ENCODE data around the gene PHKA2.
A peak's percentile ranks its signal among the peaks of the same experiment; 100 is the strongest.

PHKA2 gene

DNA sequence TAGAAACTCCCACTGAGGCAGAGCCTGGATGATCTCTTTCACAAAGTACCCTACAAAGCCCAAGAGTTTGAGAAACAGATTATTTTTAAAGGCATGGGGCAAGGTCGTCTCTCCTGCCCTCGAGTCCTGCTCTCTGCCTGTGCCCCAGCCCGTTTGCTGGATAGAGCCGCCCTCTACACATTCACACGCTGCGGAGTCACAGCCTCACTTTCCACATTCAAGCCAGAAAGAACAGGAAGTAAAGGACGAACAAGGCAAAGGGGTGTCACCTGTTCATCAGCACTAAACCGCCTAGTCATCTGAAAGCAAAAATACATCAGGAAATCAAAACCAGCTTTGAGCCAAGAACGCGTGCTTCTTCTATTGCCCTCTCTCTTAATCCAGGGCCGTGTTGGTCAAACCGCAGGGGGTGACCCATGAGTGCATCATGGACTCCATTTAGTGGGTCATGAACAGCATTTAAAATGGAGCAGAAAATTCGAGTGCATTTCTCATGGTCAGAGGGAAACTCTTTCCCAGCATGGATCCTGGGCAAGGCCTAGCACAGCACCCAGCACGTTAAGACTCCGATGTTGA is 83.4 kb downstream of the PHKA2 start:
- TF ChIP-seq EZH2phosphoT487 (IDR thresholded peaks at IDR 0.05; ENCODE audit: borderline replicate concordance), result no peak
- TF ChIP-seq, protein P1, sequence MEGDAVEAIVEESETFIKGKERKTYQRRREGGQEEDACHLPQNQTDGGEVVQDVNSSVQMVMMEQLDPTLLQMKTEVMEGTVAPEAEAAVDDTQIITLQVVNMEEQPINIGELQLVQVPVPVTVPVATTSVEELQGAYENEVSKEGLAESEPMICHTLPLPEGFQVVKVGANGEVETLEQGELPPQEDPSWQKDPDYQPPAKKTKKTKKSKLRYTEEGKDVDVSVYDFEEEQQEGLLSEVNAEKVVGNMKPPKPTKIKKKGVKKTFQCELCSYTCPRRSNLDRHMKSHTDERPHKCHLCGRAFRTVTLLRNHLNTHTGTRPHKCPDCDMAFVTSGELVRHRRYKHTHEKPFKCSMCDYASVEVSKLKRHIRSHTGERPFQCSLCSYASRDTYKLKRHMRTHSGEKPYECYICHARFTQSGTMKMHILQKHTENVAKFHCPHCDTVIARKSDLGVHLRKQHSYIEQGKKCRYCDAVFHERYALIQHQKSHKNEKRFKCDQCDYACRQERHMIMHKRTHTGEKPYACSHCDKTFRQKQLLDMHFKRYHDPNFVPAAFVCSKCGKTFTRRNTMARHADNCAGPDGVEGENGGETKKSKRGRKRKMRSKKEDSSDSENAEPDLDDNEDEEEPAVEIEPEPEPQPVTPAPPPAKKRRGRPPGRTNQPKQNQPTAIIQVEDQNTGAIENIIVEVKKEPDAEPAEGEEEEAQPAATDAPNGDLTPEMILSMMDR (conservative IDR thresholded peaks at IDR 0.05; ENCODE audit: low read length), result no peak
- Histone ChIP-seq H3K36me3 (ENCODE audit: insufficient read depth, low read length) (peaks cover 2% of the 10 kb centered on the region; the same call in 1 of the 2 replicates), H4K20me1 (ENCODE audit: insufficient read depth, low read length, poor library complexity, severe bottlenecking) (no peaks in the 10 kb centered on the region), H3K4me2 (ENCODE audit: low read depth, low read length, poor library complexity, severe bottlenecking) (no peak overlapping the region), H3K9me3 (ENCODE audit: insufficient read depth, low read depth, low read length) (no peaks in the 10 kb centered on the region), H3K4me3 (ENCODE audit: low read length, poor library complexity, severe bottlenecking) (no peak overlapping the region), H3K79me2 (ENCODE audit: insufficient read depth, low read length) (no peaks in the 10 kb centered on the region), H3K27me3 (ENCODE audit: insufficient read depth, low read length, poor library complexity, severe bottlenecking) (no peaks in the 10 kb centered on the region), H3K4me1 (ENCODE audit: insufficient read depth, low read length, poor library complexity, severe bottlenecking) (no peaks in the 10 kb centered on the region), H3F3A (ENCODE audit: low read depth) (no peaks in the 10 kb centered on the region), H3K9ac (ENCODE audit: low read depth, low read length, poor library complexity, severe bottlenecking) (no peak overlapping the region), H2AFZ (ENCODE audit: low read length) (no peak overlapping the region), H3K9me2 (replicated peaks; ENCODE audit: low read depth, low read length) (no peaks in the 10 kb centered on the region)

DNA sequence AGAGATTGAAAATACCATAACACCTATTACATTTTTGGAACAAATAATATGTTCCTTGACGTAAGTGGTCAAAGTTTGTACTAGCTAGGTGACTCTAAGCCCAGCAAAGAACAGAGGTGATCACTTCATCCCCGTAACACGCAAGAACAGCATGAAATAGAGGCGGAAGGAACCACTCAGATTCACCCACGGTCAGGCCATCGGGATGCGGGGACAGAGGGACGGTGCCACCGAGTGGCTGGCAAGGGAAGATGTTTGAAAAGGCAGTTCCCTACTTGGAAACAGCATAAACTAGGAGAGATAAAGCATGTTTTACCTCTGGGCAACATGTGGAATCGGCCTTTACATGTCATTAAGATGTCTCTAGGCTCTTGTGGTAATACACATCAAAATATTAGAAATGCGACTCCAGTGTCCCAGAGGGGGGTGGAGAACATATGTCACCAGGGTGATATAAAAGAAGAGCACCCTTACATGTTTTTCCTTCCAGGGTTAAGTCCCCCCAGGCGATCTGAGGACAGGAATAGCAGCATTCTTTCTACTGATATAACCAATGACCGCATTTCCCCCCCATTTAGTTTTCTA is 84.0 kb downstream of the PHKA2 start:
- Histone ChIP-seq H2AFZ (ENCODE audit: low read length) (no peak overlapping the region), H3K4me2 (ENCODE audit: low read depth, low read length, poor library complexity, severe bottlenecking) (no peak overlapping the region), H3K9ac (ENCODE audit: low read depth, low read length, poor library complexity, severe bottlenecking) (no peak overlapping the region), H3K4me3 (ENCODE audit: low read length, poor library complexity, severe bottlenecking) (no peak overlapping the region), H3K79me2 (ENCODE audit: insufficient read depth, low read length) (no peaks in the 10 kb centered on the region), H3F3A (ENCODE audit: low read depth) (no peaks in the 10 kb centered on the region), H3K4me1 (ENCODE audit: insufficient read depth, low read length, poor library complexity, severe bottlenecking) (no peaks in the 10 kb centered on the region), H3K36me3 (ENCODE audit: insufficient read depth, low read length) (no peaks in the 10 kb centered on the region; the same call in 1 of the 2 replicates), H3K27me3 (ENCODE audit: insufficient read depth, low read length, poor library complexity, severe bottlenecking) (no peaks in the 10 kb centered on the region), H4K20me1 (ENCODE audit: insufficient read depth, low read length, poor library complexity, severe bottlenecking) (no peaks in the 10 kb centered on the region), H3K9me3 (ENCODE audit: insufficient read depth, low read depth, low read length) (no peaks in the 10 kb centered on the region), H3K9me2 (replicated peaks; ENCODE audit: low read depth, low read length) (no peaks in the 10 kb centered on the region)
- TF ChIP-seq, protein P1 (conservative IDR thresholded peaks at IDR 0.05; ENCODE audit: low read length), result peak; percentile 37
- TF ChIP-seq EZH2phosphoT487 (IDR thresholded peaks at IDR 0.05; ENCODE audit: borderline replicate concordance), result no peak

DNA sequence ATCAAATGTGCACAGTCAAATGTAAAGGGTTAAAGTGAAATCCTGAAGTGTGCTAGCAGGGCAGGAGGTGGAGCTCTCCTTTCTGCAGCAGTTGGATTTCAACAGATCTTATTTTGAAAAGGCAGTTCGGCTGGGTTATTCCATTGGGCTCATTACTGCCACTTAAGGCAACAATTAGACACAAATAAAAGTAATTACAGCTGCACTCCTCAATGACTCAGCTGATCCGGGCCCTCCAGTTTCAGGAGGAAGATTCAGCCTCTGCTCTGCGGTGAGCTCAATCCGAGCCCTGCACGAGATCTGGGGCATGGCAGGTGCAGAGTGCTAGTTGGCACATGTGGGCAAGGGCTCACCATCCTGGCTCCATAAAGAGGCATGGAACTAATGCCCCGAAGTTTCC is 85.4 kb downstream of the PHKA2 start:
- Histone ChIP-seq H3K4me1 (ENCODE audit: insufficient read depth, low read length, poor library complexity, severe bottlenecking) (no peaks in the 10 kb centered on the region), H3F3A (ENCODE audit: low read depth) (no peaks in the 10 kb centered on the region), H3K9ac (ENCODE audit: low read depth, low read length, poor library complexity, severe bottlenecking) (no peak overlapping the region), H3K79me2 (ENCODE audit: insufficient read depth, low read length) (no peaks in the 10 kb centered on the region), H3K9me3 (ENCODE audit: insufficient read depth, low read depth, low read length) (no peaks in the 10 kb centered on the region), H3K4me2 (ENCODE audit: low read depth, low read length, poor library complexity, severe bottlenecking) (no peak overlapping the region), H4K20me1 (ENCODE audit: insufficient read depth, low read length, poor library complexity, severe bottlenecking) (no peaks in the 10 kb centered on the region), H3K4me3 (ENCODE audit: low read length, poor library complexity, severe bottlenecking) (no peak overlapping the region), H3K36me3 (ENCODE audit: insufficient read depth, low read length) (no peaks in the 10 kb centered on the region; the same call in 1 of the 2 replicates), H3K9me2 (replicated peaks; ENCODE audit: low read depth, low read length) (no peaks in the 10 kb centered on the region), H3K27me3 (ENCODE audit: insufficient read depth, low read length, poor library complexity, severe bottlenecking) (no peaks in the 10 kb centered on the region), H2AFZ (ENCODE audit: low read length) (no peak overlapping the region)
- no peak for TF ChIP-seq EZH2phosphoT487 (IDR thresholded peaks at IDR 0.05; ENCODE audit: borderline replicate concordance)
- TF ChIP-seq, protein P1 (conservative IDR thresholded peaks at IDR 0.05; ENCODE audit: low read length), result no peak

Data from Loucy (cell line).